Glutamatergic neuron (in vitro differentiated cells): ENCODE results near the gene TSPO. TPM values are rescaled to one million over a fixed set of nuclear protein-coding genes. Genes with fewer than 3 reads are reported as not detected.

Experiments used
- DNase-seq: peaks from one replicate; pipeline ENCODE4 v3.0.0; 2022
- H3K27ac Mint-ChIP-seq: one replicate; pipeline ENCODE4 v1.8.0; 2020; ENCODE audit warnings: mild to moderate bottlenecking, mixed read lengths, inconsistent platforms; ENCODE audit not compliant: unreplicated experiment
- H3K27me3 Mint-ChIP-seq: one replicate; pipeline ENCODE4 v1.8.0; 2020; ENCODE audit warnings: mild to moderate bottlenecking, moderate library complexity, mixed read lengths, inconsistent platforms; ENCODE audit not compliant: unreplicated experiment
- H3K36me3 Mint-ChIP-seq: one replicate; pipeline ENCODE4 v1.8.0; 2020; ENCODE audit warnings: mild to moderate bottlenecking, mixed read lengths, inconsistent platforms; ENCODE audit not compliant: unreplicated experiment
- H3K4me1 Mint-ChIP-seq: one replicate; pipeline ENCODE4 v1.8.0; 2020; ENCODE audit warnings: mild to moderate bottlenecking, low read depth, mixed read lengths, inconsistent platforms; ENCODE audit not compliant: unreplicated experiment
- H3K4me3 Mint-ChIP-seq: one replicate; pipeline ENCODE4 v1.8.0; 2020; ENCODE audit warnings: mild to moderate bottlenecking, mixed read lengths, inconsistent platforms; ENCODE audit not compliant: unreplicated experiment
- H3K9me3 Mint-ChIP-seq: one replicate; pipeline ENCODE4 v1.8.0; 2020; ENCODE audit warnings: mild to moderate bottlenecking, moderate library complexity, mixed read lengths, inconsistent platforms; ENCODE audit not compliant: unreplicated experiment
- total RNA-seq: library from RNA; stranded (reverse); fragmentation: NEBNext Ultra II Directional; extraction: Animal tissue kit (Norgen Biotek cat#: 25700); gene quantifications from one replicate; pipeline ENCODE4 v1.2.1, GENCODE V29; 2021; ENCODE audit not compliant: unreplicated experiment
- TF ChIP-seq, protein P1 (sequence below): fragments of 200-600 bp; sonication (generic); IDR thresholded peaks from one replicate; pipeline ENCODE4 v1.5.0; 2021; ENCODE audit not compliant: partially characterized antibody, unreplicated experiment

Gene TSPO
- total RNA-seq, 1 donor from 2014 or later: 4.0 TPM

- H3K27ac Mint-ChIP-seq: peak within 1 kb of the TSS; percentile 38
- H3K4me1 Mint-ChIP-seq: peaks cover 16% of the 10 kb centered on the region
- peak within 1 kb of the TSS; percentile 87 for H3K4me3 Mint-ChIP-seq
- peaks cover 12% of the 10 kb centered on the region for H3K9me3 Mint-ChIP-seq
- H3K27me3 Mint-ChIP-seq: peaks cover 15% of the 10 kb centered on the region
- no peaks in the 10 kb centered on the region for H3K36me3 Mint-ChIP-seq
- TF ChIP-seq, protein P1, sequence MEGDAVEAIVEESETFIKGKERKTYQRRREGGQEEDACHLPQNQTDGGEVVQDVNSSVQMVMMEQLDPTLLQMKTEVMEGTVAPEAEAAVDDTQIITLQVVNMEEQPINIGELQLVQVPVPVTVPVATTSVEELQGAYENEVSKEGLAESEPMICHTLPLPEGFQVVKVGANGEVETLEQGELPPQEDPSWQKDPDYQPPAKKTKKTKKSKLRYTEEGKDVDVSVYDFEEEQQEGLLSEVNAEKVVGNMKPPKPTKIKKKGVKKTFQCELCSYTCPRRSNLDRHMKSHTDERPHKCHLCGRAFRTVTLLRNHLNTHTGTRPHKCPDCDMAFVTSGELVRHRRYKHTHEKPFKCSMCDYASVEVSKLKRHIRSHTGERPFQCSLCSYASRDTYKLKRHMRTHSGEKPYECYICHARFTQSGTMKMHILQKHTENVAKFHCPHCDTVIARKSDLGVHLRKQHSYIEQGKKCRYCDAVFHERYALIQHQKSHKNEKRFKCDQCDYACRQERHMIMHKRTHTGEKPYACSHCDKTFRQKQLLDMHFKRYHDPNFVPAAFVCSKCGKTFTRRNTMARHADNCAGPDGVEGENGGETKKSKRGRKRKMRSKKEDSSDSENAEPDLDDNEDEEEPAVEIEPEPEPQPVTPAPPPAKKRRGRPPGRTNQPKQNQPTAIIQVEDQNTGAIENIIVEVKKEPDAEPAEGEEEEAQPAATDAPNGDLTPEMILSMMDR: no peak
- DNase-seq: peak; percentile 64
Observed at GRCh38 chr22:43110444-43110926, 40.9 kb upstream of the TSPO start, which contains the start of gene BIK. TSS of gene BIK (plus strand) at chr22:43110750. CDS start at chr22:43124023, 13,273 bp downstream.

DNA sequence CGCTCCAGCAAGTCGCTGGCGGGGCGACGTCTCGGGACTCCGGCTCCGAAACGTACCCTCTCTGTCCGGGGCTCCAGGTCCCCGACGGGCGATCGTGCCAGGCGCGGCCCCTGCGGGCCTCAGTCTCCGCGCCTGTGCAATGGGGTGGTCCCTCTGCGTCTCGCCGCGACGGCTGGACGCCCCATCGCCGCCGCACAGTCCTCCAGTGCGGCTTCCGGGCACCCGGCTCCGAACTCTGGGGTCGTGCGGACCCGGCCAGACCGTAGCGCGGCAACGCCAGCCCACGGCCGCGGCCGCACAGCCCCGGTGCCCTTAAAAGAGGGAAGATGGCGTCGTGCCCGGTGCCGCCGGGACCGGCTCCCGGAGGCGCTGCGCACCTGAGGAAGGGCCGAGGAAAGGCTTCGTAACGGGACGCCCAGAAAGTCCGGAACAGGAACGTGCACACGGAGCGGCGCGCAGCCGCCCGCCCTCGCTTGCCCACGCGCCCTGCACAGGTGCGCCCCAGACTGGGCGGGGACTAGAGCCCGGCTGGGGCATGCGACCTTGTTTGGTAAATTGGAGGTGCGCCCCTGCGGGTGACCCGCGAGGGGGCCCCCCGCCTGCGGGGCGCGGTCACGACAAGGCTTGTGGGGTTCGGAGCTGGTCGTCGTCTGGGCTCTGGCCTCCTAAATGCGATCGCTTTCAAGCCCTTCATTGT, 40.3 kb upstream of the TSPO start:
- no peak for DNase-seq
- TF ChIP-seq, protein P1: no peak
- Mint-ChIP-seq H3K9me3 (peaks cover 12% of the 10 kb centered on the region), H3K36me3 (no peaks in the 10 kb centered on the region), H3K4me3 (peak overlapping the region; percentile 85), H3K27me3 (peaks cover 15% of the 10 kb centered on the region), H3K27ac (peak overlapping the region; percentile 38), H3K4me1 (peaks cover 16% of the 10 kb centered on the region)

GRCh38 chr22:43113526-43114251, 37.7 kb upstream of the TSPO start:
- DNase-seq: peak; percentile 49
- TF ChIP-seq, protein P1: no peak

DNA sequence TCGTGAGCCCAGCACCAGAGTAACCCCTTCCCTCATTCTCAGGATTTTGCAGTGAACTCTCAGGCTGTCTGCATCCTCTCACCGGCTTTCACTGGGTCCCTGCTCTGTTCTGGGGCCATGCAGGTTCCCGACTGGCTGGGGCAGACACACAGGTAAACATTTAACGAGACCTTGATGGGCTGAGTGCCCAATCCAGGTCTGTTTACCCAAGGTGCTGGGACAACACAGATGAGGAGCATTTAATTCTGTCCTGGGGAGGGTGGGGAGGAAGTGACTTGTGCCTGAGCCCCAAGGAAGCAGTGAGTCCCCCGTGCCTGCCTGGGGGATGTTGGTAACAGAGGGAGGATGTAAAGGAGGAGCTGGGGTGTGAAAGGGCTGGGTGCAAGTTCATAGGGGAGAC, 36.4 kb upstream of the TSPO start:
- DNase-seq: no peak
- H3K27ac Mint-ChIP-seq: peak overlapping the region; percentile 59
- no peak overlapping the region for H3K4me3 Mint-ChIP-seq
- H3K27me3 Mint-ChIP-seq: peaks cover 15% of the 10 kb centered on the region
- TF ChIP-seq, protein P1: no peak
- peaks cover 21% of the 10 kb centered on the region for H3K4me1 Mint-ChIP-seq
- H3K9me3 Mint-ChIP-seq: peaks cover 12% of the 10 kb centered on the region
- no peaks in the 10 kb centered on the region for H3K36me3 Mint-ChIP-seq

More at GRCh38 chr22:43113526-43114251, 37.7 kb upstream of the TSPO start:
- Mint-ChIP-seq H3K27me3 (peaks cover 15% of the 10 kb centered on the region), H3K4me1 (peaks cover 16% of the 10 kb centered on the region), H3K36me3 (no peaks in the 10 kb centered on the region), H3K27ac (peak overlapping the region; percentile 94), H3K9me3 (peaks cover 12% of the 10 kb centered on the region), H3K4me3 (peak overlapping the region; percentile 82)
